SK-N-SH treated with all-trans-retinoic acid at 6 μM for 48 hours (cell line): ENCODE data around the gene ABCF3.

Experiments used
- ATAC-seq: fragments of 200-7000 bp; cut with Tn5 transposase; 3 replicates; pipeline ENCODE4 v1.9.1; 2020; ENCODE audit warnings: mild to moderate bottlenecking, moderate library complexity
- ARNTL ChIP-seq: fragments of 450-650 bp; formaldehyde crosslinking; IDR thresholded peaks from 2 replicates; pipeline ENCODE4 v1.5.0; 2020; ENCODE audit warnings: low read depth, mild to moderate bottlenecking, moderate library complexity, borderline replicate concordance
- BACH2 ChIP-seq: fragments of 250-450 bp; sonication (Bioruptor Pico); IDR thresholded peaks from 2 replicates; pipeline ENCODE4 v1.9.0; 2021; ENCODE audit warnings: mild to moderate bottlenecking, borderline replicate concordance
- CREB5 ChIP-seq: fragments of 250-450 bp; sonication (Bioruptor Pico); IDR thresholded peaks from 2 replicates; pipeline ENCODE4 v1.5.1; 2020; ENCODE audit warnings: low read depth, mild to moderate bottlenecking, moderate library complexity
- CSDC2 ChIP-seq: fragments of 250-450 bp; sonication (Bioruptor Pico); IDR thresholded peaks from 2 replicates; pipeline ENCODE4 v1.5.0; 2020; ENCODE audit warnings: mild to moderate bottlenecking, moderate library complexity
- ESRRG ChIP-seq: fragments of 250-450 bp; sonication (Bioruptor Pico); IDR thresholded peaks from 2 replicates; pipeline ENCODE4 v1.6.1; 2021; ENCODE audit warnings: mild to moderate bottlenecking
- GLIS3 ChIP-seq: fragments of 250-450 bp; sonication (Bioruptor Pico); IDR thresholded peaks from 2 replicates; pipeline ENCODE4 v1.5.0; 2020; ENCODE audit warnings: mild to moderate bottlenecking, moderate library complexity
- OSR1 ChIP-seq: fragments of 250-450 bp; sonication (Bioruptor Pico); IDR thresholded peaks from 2 replicates; pipeline ENCODE4 v1.8.0; 2022; ENCODE audit warnings: moderate library complexity, mild to moderate bottlenecking, inconsistent platforms
- PATZ1 ChIP-seq: fragments of 250-450 bp; sonication (Bioruptor Pico); IDR thresholded peaks from 2 replicates; pipeline ENCODE4 v1.8.0; 2020; ENCODE audit warnings: mild to moderate bottlenecking, moderate library complexity, borderline replicate concordance
- PPARA ChIP-seq: fragments of 250-450 bp; sonication (Bioruptor Pico); IDR thresholded peaks from 2 replicates; pipeline ENCODE4 v1.5.0; 2020; ENCODE audit warnings: mild to moderate bottlenecking, borderline replicate concordance
- RARB ChIP-seq: fragments of 250-450 bp; sonication (Bioruptor Pico); IDR thresholded peaks from 2 replicates; pipeline ENCODE4 v1.8.0; 2021; ENCODE audit warnings: mild to moderate bottlenecking, moderate library complexity
- SNAI2 ChIP-seq: fragments of 250-450 bp; sonication (Bioruptor Pico); IDR thresholded peaks from 2 replicates; pipeline ENCODE4 v1.5.0; 2020; ENCODE audit warnings: mild to moderate bottlenecking, moderate library complexity
- TCF4 ChIP-seq: fragments of 250-450 bp; sonication (Bioruptor Pico); IDR thresholded peaks from 2 replicates; pipeline ENCODE4 v1.8.0; 2021; ENCODE audit warnings: mild to moderate bottlenecking, moderate library complexity, borderline replicate concordance
- TOX ChIP-seq: fragments of 250-450 bp; sonication (Bioruptor Pico); IDR thresholded peaks from 2 replicates; pipeline ENCODE4 v1.8.0; 2021; ENCODE audit warnings: mild to moderate bottlenecking, moderate library complexity, borderline replicate concordance
- TSHZ2 ChIP-seq: fragments of 250-450 bp; sonication (Bioruptor Pico); IDR thresholded peaks from 2 replicates; pipeline ENCODE4 v1.5.0; 2020; ENCODE audit warnings: mild to moderate bottlenecking, moderate library complexity
- ZC3H10 ChIP-seq: fragments of 250-450 bp; sonication (Bioruptor Pico); IDR thresholded peaks from 2 replicates; pipeline ENCODE4 v1.5.1; 2021; ENCODE audit warnings: mild to moderate bottlenecking, moderate library complexity
- ZFP3 ChIP-seq: fragments of 250-450 bp; sonication (Bioruptor Pico); IDR thresholded peaks from 2 replicates; pipeline ENCODE4 v1.5.0; 2020; ENCODE audit warnings: mild to moderate bottlenecking, moderate library complexity
- ZFP30 ChIP-seq: fragments of 450-650 bp; formaldehyde crosslinking; IDR thresholded peaks from 2 replicates; pipeline ENCODE4 v1.5.0; 2022; ENCODE audit warnings: mild to moderate bottlenecking, moderate library complexity
- ZNF565 ChIP-seq: fragments of 450-650 bp; formaldehyde crosslinking; conservative IDR thresholded peaks from 2 replicates; pipeline ENCODE4 v1.5.0; 2020; ENCODE audit warnings: low read depth, mild to moderate bottlenecking, moderate library complexity
- ZNF70 ChIP-seq: fragments of 450-650 bp; formaldehyde crosslinking; IDR thresholded peaks from 2 replicates; pipeline ENCODE4 v1.5.0; 2020; ENCODE audit warnings: mild to moderate bottlenecking, moderate library complexity
- ZNF8 ChIP-seq: fragments of 450-650 bp; formaldehyde crosslinking; IDR thresholded peaks from 2 replicates; pipeline ENCODE4 v1.5.0; 2020; ENCODE audit warnings: mild to moderate bottlenecking, moderate library complexity
- TF ChIP-seq, protein P1 (sequence below): fragments of 250-450 bp; sonication (Bioruptor Pico); IDR thresholded peaks from 2 replicates; pipeline ENCODE4 v1.5.1; 2021; ENCODE audit warnings: mild to moderate bottlenecking, moderate library complexity

ABCF3 gene

DNA sequence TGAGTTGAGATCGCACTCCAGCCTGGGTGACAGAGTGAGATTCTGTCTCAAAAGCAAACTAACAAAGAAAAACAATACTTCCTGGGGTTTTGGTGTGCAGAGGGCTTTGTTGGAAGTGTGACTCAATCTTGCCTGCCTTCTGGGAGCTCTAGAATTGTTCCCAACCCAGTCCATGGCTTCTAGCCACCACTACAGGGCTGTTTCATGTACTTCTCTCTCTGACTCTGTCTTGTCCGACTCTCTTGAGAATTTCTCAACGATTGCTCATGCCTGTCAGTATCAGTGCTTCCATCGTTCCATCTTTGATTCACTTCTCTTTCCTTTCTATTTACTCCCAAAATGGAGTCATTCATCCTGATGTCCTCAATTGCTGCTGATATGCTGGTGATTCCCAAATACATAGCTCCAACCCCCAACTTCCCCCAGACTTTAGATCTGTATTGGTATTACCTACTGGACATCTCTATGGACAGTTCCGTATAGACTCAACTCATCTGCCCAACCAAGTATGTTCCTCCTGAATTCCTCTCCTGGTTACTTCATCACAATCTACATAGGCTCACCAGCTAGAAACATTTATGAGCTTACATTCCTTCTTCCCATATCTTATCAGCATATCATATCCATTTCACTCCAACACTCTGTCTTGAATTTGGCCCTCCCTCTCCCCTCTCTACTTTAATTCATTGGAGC, 13.2 kb upstream of the ABCF3 start:
- ATAC-seq: no peak
- TF ChIP-seq, protein P1, sequence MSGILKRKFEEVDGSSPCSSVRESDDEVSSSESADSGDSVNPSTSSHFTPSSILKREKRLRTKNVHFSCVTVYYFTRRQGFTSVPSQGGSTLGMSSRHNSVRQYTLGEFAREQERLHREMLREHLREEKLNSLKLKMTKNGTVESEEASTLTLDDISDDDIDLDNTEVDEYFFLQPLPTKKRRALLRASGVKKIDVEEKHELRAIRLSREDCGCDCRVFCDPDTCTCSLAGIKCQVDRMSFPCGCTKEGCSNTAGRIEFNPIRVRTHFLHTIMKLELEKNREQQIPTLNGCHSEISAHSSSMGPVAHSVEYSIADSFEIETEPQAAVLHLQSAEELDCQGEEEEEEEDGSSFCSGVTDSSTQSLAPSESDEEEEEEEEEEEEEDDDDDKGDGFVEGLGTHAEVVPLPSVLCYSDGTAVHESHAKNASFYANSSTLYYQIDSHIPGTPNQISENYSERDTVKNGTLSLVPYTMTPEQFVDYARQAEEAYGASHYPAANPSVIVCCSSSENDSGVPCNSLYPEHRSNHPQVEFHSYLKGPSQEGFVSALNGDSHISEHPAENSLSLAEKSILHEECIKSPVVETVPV: no peak
- TF ChIP-seq OSR1 (CRISPR knock-in tag): no peak
- no peak for TF ChIP-seq ARNTL
- no peak for TF ChIP-seq TCF4 (CRISPR knock-in tag)
- no peak for TF ChIP-seq CSDC2 (CRISPR knock-in tag)
- TF ChIP-seq RARB (CRISPR knock-in tag): no peak
- TF ChIP-seq TSHZ2 (CRISPR knock-in tag): no peak
- TF ChIP-seq BACH2 (CRISPR knock-in tag): no peak
- TF ChIP-seq ZNF70 (CRISPR knock-in tag): no peak
- TF ChIP-seq TOX (CRISPR knock-in tag): no peak
- TF ChIP-seq GLIS3 (CRISPR knock-in tag): no peak
- TF ChIP-seq ESRRG: no peak
- TF ChIP-seq ZC3H10: no peak
- no peak for TF ChIP-seq PATZ1
- TF ChIP-seq ZNF8: no peak
- TF ChIP-seq ZNF565 (CRISPR knock-in tag): no peak

GRCh38 chr3:184173374-184173722, 12.7 kb upstream of the ABCF3 start:
- ATAC-seq: no peak
- TF ChIP-seq SNAI2 (CRISPR knock-in tag): no peak

DNA sequence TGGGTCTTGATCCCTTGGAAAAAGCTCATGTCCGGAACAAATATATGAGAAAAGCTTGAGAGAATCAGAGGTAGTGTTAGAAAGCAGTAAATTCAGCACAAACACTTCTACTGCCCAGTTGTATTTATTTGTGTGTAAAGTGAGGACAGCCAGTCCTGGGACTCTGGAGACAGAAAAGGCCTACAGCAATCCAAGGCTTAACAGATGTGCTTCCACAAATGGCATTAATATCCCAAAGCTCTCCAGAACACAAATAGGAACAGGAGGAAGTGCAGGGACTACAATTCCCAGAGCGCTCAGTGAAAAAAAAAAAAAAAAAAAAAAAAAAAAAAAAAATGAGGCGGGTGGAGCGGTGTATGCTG, 11.7 kb upstream of the ABCF3 start:
- TF ChIP-seq ZFP3: no peak
- no peak for TF ChIP-seq GLIS3 (CRISPR knock-in tag)
- TF ChIP-seq ZNF565 (CRISPR knock-in tag): no peak
- no peak for TF ChIP-seq PPARA (CRISPR knock-in tag)
- TF ChIP-seq OSR1 (CRISPR knock-in tag): no peak
- no peak for TF ChIP-seq CREB5
- TF ChIP-seq TCF4 (CRISPR knock-in tag): no peak
- TF ChIP-seq, protein P1: no peak
- TF ChIP-seq ZNF8: no peak
- no peak for TF ChIP-seq ZNF70 (CRISPR knock-in tag)
- TF ChIP-seq CSDC2 (CRISPR knock-in tag): no peak
- TF ChIP-seq ZC3H10: no peak
- no peak for TF ChIP-seq ESRRG
- no peak for TF ChIP-seq ZFP30 (CRISPR knock-in tag)
- TF ChIP-seq RARB (CRISPR knock-in tag): no peak
- TF ChIP-seq TSHZ2 (CRISPR knock-in tag): no peak
- no peak for TF ChIP-seq PATZ1
- no peak for TF ChIP-seq SNAI2 (CRISPR knock-in tag)
- no peak for ATAC-seq
